ENCODE measurements around the gene MEIKIN. TPM values are rescaled to one million over a fixed set of nuclear protein-coding genes. Genes with fewer than 3 reads are reported as not detected.
"Not testable (repeated sequence)": the region's sequence is repeated elsewhere in the genome, so short reads cannot be mapped to it uniquely, and the experiment has no call there.

MEIKIN gene
- total RNA-seq, 1 experiment from 2014 or later: not detected

- BruUV-seq (replicated peaks); H3K27me3 ChIP-seq (ENCODE audit: control insufficient read depth, insufficient read depth, low read length); H3K9me3 ChIP-seq (ENCODE audit: control insufficient read depth, insufficient read depth, low read depth, low read length); intact Hi-C loops (cut with micrococcal nuclease; ENCODE audit: unreplicated experiment); DNase-seq (ENCODE audit: low read depth, low spot score); H3K4me1 ChIP-seq (ENCODE audit: control insufficient read depth, insufficient read depth, low read length); H3K36me3 ChIP-seq (ENCODE audit: control insufficient read depth, insufficient read depth, low read length); H3K27ac ChIP-seq (ENCODE audit: low read length); CTCF ChIA-PET; H3K4me3 ChIP-seq (ENCODE audit: low read depth in 2 of 2, low read length in 2 of 2); POLR2A ChIA-PET; in situ Hi-C loops (cut with HindIII; ENCODE audit: low pct_unique_long_range_greater_than_20kb, low sequenced_read_pairs); ATAC-seq: not testable (repeated sequence)
Measured at GRCh38 chr5:131871251-131871650, 74.2 kb downstream of the MEIKIN start.

GRCh38 chr5:131867524-131867923, 77.9 kb downstream of the MEIKIN start:
- in situ Hi-C loops (cut with HindIII; ENCODE audit: low pct_unique_long_range_greater_than_20kb, low sequenced_read_pairs): no loop called here
- TF ChIP-seq TCF7L2 (IDR thresholded peaks at IDR 0.05; ENCODE audit: low read depth, low read length): no peak

GRCh38 chr5:131863700-131864099, 81.8 kb downstream of the MEIKIN start:
- Histone ChIP-seq H3K27me3 (ENCODE audit: control insufficient read depth, insufficient read depth, low read length) (no peaks in the 10 kb centered on the region), H3K27ac (ENCODE audit: low read length) (no peak overlapping the region), H3K36me3 (ENCODE audit: control insufficient read depth, insufficient read depth, low read length) (no peaks in the 10 kb centered on the region), H3K4me3 (ENCODE audit: low read depth in 2 of 2, low read length in 2 of 2) (no peak overlapping the region), H3K4me1 (ENCODE audit: control insufficient read depth, insufficient read depth, low read length) (no peaks in the 10 kb centered on the region), H3K9me3 (ENCODE audit: control insufficient read depth, insufficient read depth, low read depth, low read length) (peaks cover 4% of the 10 kb centered on the region; the same call in 1 of the 2 replicates)
- no peak for TF ChIP-seq TCF7L2 (IDR thresholded peaks at IDR 0.05; ENCODE audit: low read depth, low read length)
- TF ChIP-seq POLR2AphosphoS5 (IDR thresholded peaks at IDR 0.05; ENCODE audit: low read depth, low read length): no peak
- no peak for TF ChIP-seq REST (IDR thresholded peaks at IDR 0.05; ENCODE audit: insufficient read depth in 1 of 2, low read depth in 2 of 2, low read length in 1 of 2)
- TF ChIP-seq CTCF (IDR thresholded peaks at IDR 0.05): no peak
- TF ChIP-seq SIN3A (IDR thresholded peaks at IDR 0.05; ENCODE audit: borderline replicate concordance, insufficient read depth, low read depth, low read length): no peak
- no peak for DNase-seq (ENCODE audit: low read depth, low spot score)
- intact Hi-C loops (cut with micrococcal nuclease; ENCODE audit: unreplicated experiment): no loop called here
- ATAC-seq: no peak
- CTCF ChIA-PET: no interaction called here
- in situ Hi-C loops (cut with HindIII; ENCODE audit: low pct_unique_long_range_greater_than_20kb, low sequenced_read_pairs): no loop called here
- BruUV-seq (replicated peaks): no TSS peak
- POLR2A ChIA-PET: interaction anchor here (0.7 kb wide), 1 partner anchor 145 kb away, joined by 6 read pairs; no protein-coding TSS in a partner anchor

More at GRCh38 chr5:131867524-131867923, 77.9 kb downstream of the MEIKIN start:
- no peaks in the 10 kb centered on the region for H3K36me3 ChIP-seq (ENCODE audit: control insufficient read depth, insufficient read depth, low read length)
- no peaks in the 10 kb centered on the region for H3K27me3 ChIP-seq (ENCODE audit: control insufficient read depth, insufficient read depth, low read length)
- ATAC-seq (no peak), DNase-seq (ENCODE audit: low read depth, low spot score) (no peak)
- peaks cover 4% of the 10 kb centered on the region; the same call in 1 of the 2 replicates for H3K9me3 ChIP-seq (ENCODE audit: control insufficient read depth, insufficient read depth, low read depth, low read length)
- H3K4me1 ChIP-seq (ENCODE audit: control insufficient read depth, insufficient read depth, low read length): no peaks in the 10 kb centered on the region
- H3K4me3 ChIP-seq (ENCODE audit: low read depth in 2 of 2, low read length in 2 of 2): no peak overlapping the region
- no peak overlapping the region for H3K27ac ChIP-seq (ENCODE audit: low read length)
- ChIA-PET POLR2A (no interaction called here), CTCF (no interaction called here)
- no TSS peak for BruUV-seq (replicated peaks)
- intact Hi-C loops (cut with micrococcal nuclease; ENCODE audit: unreplicated experiment): no loop called here

Data from Panc1 (cell line).